K562 (cell line): Measurements from ENCODE around the gene ADGRA3. TPM values are rescaled to one million over a fixed set of nuclear protein-coding genes. Genes with fewer than 3 reads are reported as not detected.

ENCODE experiments used
- ATAC-seq: fragments of 200-7000 bp; cut with Tn5 transposase; 3 replicates; pipeline ENCODE4 v1.9.1; 2020; ENCODE audit warnings: moderate library complexity
- Bru-seq: library from RNA; stranded (reverse); fragments of 400-500 nt; gene quantifications from one replicate; lab custom pipeline; 2021; lab: Mats Ljungman, UMichigan
- BruChase-seq, 2 experiments: library from RNA; stranded (reverse); fragments of 400-500 nt; gene quantifications; one replicate each; lab custom pipeline; 2021; lab: Mats Ljungman, UMichigan
- BruUV-seq: library from RNA; stranded (reverse); fragments of 400-500 nt; replicated peaks from 2 replicates; lab custom pipeline; 2021; lab: Mats Ljungman, UMichigan
- CTCF ChIA-PET: fragments of 300-600 bp; formaldehyde crosslinking; extraction: SDS; loops from one replicate; lab custom pipeline; 2021; ENCODE audit warnings: low intra/inter-chr PET ratio; lab: Yijun Ruan, JAX
- POLR2A ChIA-PET: fragments of 300-600, 350-650 bp; sonication (Branson Sonifier 250); formaldehyde crosslinking; extraction: SDS; loops from one replicate; lab custom pipeline; 2021; ENCODE audit warnings: antibody characterized with exemption, inconsistent platforms; lab: Yijun Ruan, JAX
- DNase-seq, 4 experiments: peaks; one replicate each; pipeline versions ENCODE4 v3.0.0 to v3.0.0-alpha.2; 2011 to 2018; ENCODE audit warnings: low spot score in 3 of 4, mixed read lengths in 3 of 4; ENCODE audit errors: extremely low read depth in 1 of 4
- FAIRE-seq: peaks from 2 replicates; lab custom pipeline; 2011; peaks lifted over from hg19 to GRCh38; lab: Jason Lieb, UNC
- H2AFZ ChIP-seq: 2 replicates; pipeline ENCODE4 v1.6.0; 2011; ENCODE audit warnings: low read depth, low read length, control low read depth, inconsistent platforms
- H3K27ac ChIP-seq: fragments of 200-600 bp; 3 replicates; pipeline ENCODE4 v1.8.0; 2011; ENCODE audit warnings: low read depth, mild to moderate bottlenecking, control low read depth, inconsistent platforms, low read length, moderate library complexity, mixed read lengths; ENCODE audit errors: extremely low read depth
- H3K27me3 ChIP-seq, 2 experiments: fragments of 300-600 bp in 1 of 2; 2 replicates in 1 of 2; 3 replicates in 1 of 2; pipeline versions ENCODE4 v1.6.0 to v1.8.0; 2011; ENCODE audit warnings: inconsistent platforms in 2 of 2, low read length in 2 of 2, mild to moderate bottlenecking in 1 of 2, mixed read lengths in 1 of 2, moderate library complexity in 1 of 2; ENCODE audit not compliant: control insufficient read depth in 2 of 2, insufficient read depth in 2 of 2
- H3K36me3 ChIP-seq: fragments of 300-600 bp; 3 replicates; pipeline ENCODE4 v1.8.0; 2011; ENCODE audit warnings: mild to moderate bottlenecking, low read length, inconsistent platforms; ENCODE audit not compliant: control insufficient read depth, insufficient read depth
- H3K4me1 ChIP-seq, 2 experiments: fragments of 200-600 bp in 1 of 2; replicated peaks in 1 of 2; 2 replicates in 1 of 2; 3 replicates in 1 of 2; pipeline versions ENCODE4 v1.5.1 to v1.8.0; 2011; ENCODE audit warnings: inconsistent platforms in 2 of 2, low read length in 2 of 2, mild to moderate bottlenecking in 1 of 2, mixed read lengths in 1 of 2, moderate library complexity in 1 of 2; ENCODE audit not compliant: control insufficient read depth in 2 of 2, insufficient read depth in 2 of 2
- H3K4me2 ChIP-seq: 2 replicates; pipeline ENCODE4 v1.6.1; 2011; ENCODE audit warnings: low read length, control low read depth, inconsistent platforms, mixed read lengths; ENCODE audit not compliant: insufficient read depth
- H3K4me3 ChIP-seq: fragments of 200-600 bp; sonication (generic), shearing (Covaris generic); 2 replicates; pipeline ENCODE4 v1.5.1; 2016; ENCODE audit warnings: control low read depth, inconsistent platforms
- H3K79me2 ChIP-seq: fragments of 200-600 bp; 3 replicates; pipeline ENCODE4 v1.8.0; 2011; ENCODE audit warnings: low read length, inconsistent platforms; ENCODE audit not compliant: control insufficient read depth, insufficient read depth
- H3K9ac ChIP-seq, 2 experiments: 2 replicates each; pipeline versions ENCODE4 v1.6.0 to v1.6.1; 2011; ENCODE audit warnings: low read depth in 2 of 2, low read length in 2 of 2, control low read depth in 1 of 2, inconsistent platforms in 1 of 2, mild to moderate bottlenecking in 1 of 2, mixed read lengths in 1 of 2; ENCODE audit not compliant: insufficient read depth in 1 of 2
- H3K9me1 ChIP-seq: one replicate; pipeline ENCODE4 v1.6.0; 2011; ENCODE audit warnings: inconsistent platforms, mild to moderate bottlenecking, low read length, moderate library complexity; ENCODE audit not compliant: control insufficient read depth, insufficient read depth
- H3K9me3 ChIP-seq: replicated peaks from 2 replicates; pipeline ENCODE4 v1.5.1; 2011; ENCODE audit warnings: low read depth, low read length, inconsistent platforms; ENCODE audit not compliant: control insufficient read depth, insufficient read depth
- H4K20me1 ChIP-seq: replicated peaks from 2 replicates; pipeline ENCODE4 v1.6.1; 2011; ENCODE audit warnings: low read length, inconsistent platforms, mixed read lengths; ENCODE audit not compliant: control insufficient read depth, insufficient read depth
- CHD1 ChIP-seq: fragments of 200-600 bp; sonication (generic); IDR thresholded peaks from one replicate; pipeline ENCODE4 v1.6.1; 2012; ENCODE audit warnings: mild to moderate bottlenecking, moderate library complexity, low read length, inconsistent platforms
- ETV6 ChIP-seq, 3 experiments: fragments of 150-350 bp in 1 of 3; sonication (generic) in 1 of 3; formaldehyde crosslinking in 1 of 3; IDR thresholded peaks; 2 replicates each; pipeline versions ENCODE4 v1.6.1 to v1.8.0; 2014 to 2022; ENCODE audit warnings: borderline replicate concordance in 2 of 3, low read depth in 2 of 3, antibody characterized with exemption in 1 of 3, low read length in 1 of 3, mild to moderate bottlenecking in 1 of 3, missing genetic modification reagents in 1 of 3
- HDAC3 ChIP-seq: fragments of 450-650 bp; IDR thresholded peaks from 2 replicates; pipeline ENCODE4 v1.6.1; 2018; ENCODE audit warnings: borderline replicate concordance, mild to moderate bottlenecking, moderate library complexity; ENCODE audit not compliant: partially characterized antibody
- RBBP5 ChIP-seq: fragments of 200-600 bp; sonication (generic); IDR thresholded peaks from 2 replicates; pipeline ENCODE4 v1.6.1; 2012; ENCODE audit warnings: borderline replicate concordance, mild to moderate bottlenecking, low read length, control low read depth, inconsistent platforms; ENCODE audit not compliant: insufficient read depth, poor library complexity, severe bottlenecking
- RBM17 ChIP-seq: fragments of 200-400 bp; formaldehyde crosslinking; IDR thresholded peaks from 2 replicates; pipeline ENCODE4 v1.6.1; 2017; ENCODE audit warnings: low read depth, mild to moderate bottlenecking, low read length, borderline replicate concordance
- RBM34 ChIP-seq: fragments of 200-400 bp; formaldehyde crosslinking; IDR thresholded peaks from 2 replicates; pipeline ENCODE4 v1.6.1; 2018; ENCODE audit warnings: low read length, borderline replicate concordance; ENCODE audit not compliant: insufficient read depth
- THRB ChIP-seq: fragments of 450-650 bp; formaldehyde crosslinking; conservative IDR thresholded peaks from 2 replicates; pipeline ENCODE4 v1.4.0; 2022; ENCODE audit warnings: mild to moderate bottlenecking, missing genetic modification characterization
- TOE1 ChIP-seq, 2 experiments: fragments of 450-650 bp in 1 of 2; sonication (generic) in 1 of 2; formaldehyde crosslinking in 1 of 2; IDR thresholded peaks; 2 replicates each; pipeline versions ENCODE4 v1.7.1 to v1.8.0; 2016 to 2022; ENCODE audit warnings: borderline replicate concordance in 2 of 2, mild to moderate bottlenecking in 2 of 2, antibody characterized with exemption in 1 of 2, inconsistent platforms in 1 of 2, low read depth in 1 of 2, missing genetic modification reagents in 1 of 2, moderate library complexity in 1 of 2
- TSHZ1 ChIP-seq: fragments of 250-450 bp; sonication (Bioruptor Pico); IDR thresholded peaks from 2 replicates; pipeline ENCODE4 v1.4.0; 2020; ENCODE audit warnings: mild to moderate bottlenecking, moderate library complexity
- ZNF311 ChIP-seq: fragments of 250-450 bp; sonication (Bioruptor Pico); IDR thresholded peaks from 2 replicates; pipeline ENCODE4 v1.4.0; 2020; ENCODE audit warnings: mild to moderate bottlenecking, moderate library complexity
- WGBS: fragments of 100-300 bp; shearing (Covaris generic); methylation state at CpG from one replicate; pipeline ENCODE4 v1.1.6; 2016; ENCODE audit warnings: low coverage, mixed read lengths; ENCODE audit not compliant: insufficient coverage; ENCODE audit errors: missing lambda C conversion rate; 5-methylcytosine and 5-hydroxymethylcytosine counted together
- in situ Hi-C: fragments of 300-500 bp; cut with MboI; formaldehyde crosslinking; loops from 4 replicates; pipeline ENCODE4 v1.15.0; 2018; ENCODE audit warnings: inconsistent platforms, mixed read lengths
- intact Hi-C: fragments of 100-400 bp; cut with micrococcal nuclease; formaldehyde crosslinking; loops from 2 replicates; pipeline ENCODE4 v1.14.2; 2022
- long read RNA-seq, 3 experiments: library from polyadenylated mRNA in 2 of 3; library from RNA in 1 of 3; unstranded in 2 of 3; stranded (forward) in 1 of 3; transcript quantifications; one replicate each; pipeline ENCODE4 v2.0.0, GENCODE V29; 2019 to 2022
- polyA minus RNA-seq, 3 experiments: library from RNA; depleted of rRNA, polyadenylated mRNA; stranded (reverse); fragments of >200 nt; gene quantifications; 2 replicates each; pipeline ENCODE4 v1.2.3, GENCODE V29; 2011
- polyA plus RNA-seq, 8 experiments: library from polyadenylated mRNA; depleted of rRNA in 4 of 8; stranded (reverse) in 5 of 8; unstranded in 3 of 8; fragments of >200 nt; fragmentation: Nextera tagmentation in 2 of 8; fragmentation: Illumina TruSeq in 1 of 8; extraction: Ambion mirVana in 2 of 8; extraction: Trizol in 1 of 8; gene quantifications; 2 replicates each; pipeline versions ENCODE4 v1.2.1 to v1.2.3, GENCODE V29; 2011 to 2014; ENCODE audit warnings: inconsistent platforms in 1 of 8, missing spikeins in 1 of 8
- total RNA-seq, 7 experiments: library from RNA; depleted of rRNA in 6 of 7; stranded (reverse); fragments of >200 nt in 6 of 7; fragmentation: Illumina TruSeq in 2 of 7; extraction: Trizol in 2 of 7; gene quantifications; 2 replicates each; pipeline versions ENCODE4 v1.2.1 to v1.2.3, GENCODE V29; 2011 to 2021; ENCODE audit warnings: low replicate concordance in 1 of 7

The ADGRA3 gene
- total RNA-seq (2011; cell fraction: chromatin; rRNA removed; ENCODE audit: low replicate concordance), result 1.7 and 2.2 TPM in 2 replicates
- total RNA-seq (2011; cell fraction: nucleolus; rRNA removed), result 0.66 and 1.0 TPM in 2 replicates
- total RNA-seq (2011; cell fraction: nucleoplasm; rRNA removed), result 0.51 and 1.7 TPM in 2 replicates
- total RNA-seq (2014; rRNA removed), result 0.12 TPM in 1 of 2 replicates, not detected in the other
- total RNA-seq (2014; rRNA removed; fragmentation: Illumina TruSeq; extraction: Trizol), result 0.19 and 0.33 TPM in 2 replicates
- total RNA-seq (2015; rRNA removed; fragmentation: Illumina TruSeq; extraction: Trizol), result 0.11 and 0.22 TPM in 2 replicates
- total RNA-seq (2021), result 0.35 and 0.51 TPM in 2 replicates
- polyA plus RNA-seq (2011; rRNA removed), result 0.09 and 2.3 TPM in 2 replicates
- polyA plus RNA-seq (2011; cell fraction: cytosol; rRNA removed), result 0.04 and 0.91 TPM in 2 replicates
- polyA plus RNA-seq (2011; cell fraction: nucleus; rRNA removed), result 0.14 and 2.1 TPM in 2 replicates
- polyA plus RNA-seq (2012), result 0.07 and 0.13 TPM in 2 replicates
- polyA plus RNA-seq (2014; fragmentation: Illumina TruSeq; extraction: Trizol), result 0.10 TPM in 1 of 2 replicates, not detected in the other
- polyA plus RNA-seq (2014; fragmentation: Nextera tagmentation; extraction: Ambion mirVana), result under 1 TPM in 1 of 2 experiments, not detected in 1; 0.06 TPM
- 0.12 TPM in 1 of 2 replicates, not detected in the other for polyA plus RNA-seq (2014; rRNA removed)
- polyA minus RNA-seq (2011; rRNA and poly(A)+ RNA removed), result 0.30 and 7.2 TPM in 2 replicates
- 0.57 and 3.9 TPM in 2 replicates for polyA minus RNA-seq (2011; cell fraction: cytosol; rRNA and poly(A)+ RNA removed)
- polyA minus RNA-seq (2011; cell fraction: nucleus; rRNA and poly(A)+ RNA removed), result 0.33 and 2.7 TPM in 2 replicates
- Bru-seq, nascent RNA, result percentile 28 among the genes with signal in this experiment
- BruChase-seq, experiment 1, labeled RNA remaining after a 2-hour chase, result percentile 26 among the genes with signal in this experiment
- percentile 28 among the genes with signal in this experiment for BruChase-seq, experiment 2, labeled RNA remaining after a 6-hour chase
- long read RNA-seq, experiment 1, result 0 reads
- long read RNA-seq, experiment 2, result 0 reads
- long read RNA-seq, experiment 3, result 0 reads

- intact Hi-C loops (no loop called here), in situ Hi-C loops (no loop called here)
- Histone ChIP-seq H3K4me2 (no peak within 1 kb of the TSS), H3K27me3 (peaks cover 8 to 12% of the 10 kb centered on the region in 2 experiments; a peak in 3 of 5 replicates), H3K9me1 (no peaks in the 10 kb centered on the region), H2AFZ (no peak within 1 kb of the TSS), H3K79me2 (no peaks in the 10 kb centered on the region), H3K4me3 (no peak within 1 kb of the TSS), H3K9ac (no peak within 1 kb of the TSS; a peak in 1 of 4 replicates), H3K36me3 (no peaks in the 10 kb centered on the region), H3K27ac (no peak within 1 kb of the TSS), H3K9me3 (no peaks in the 10 kb centered on the region), H4K20me1 (no peaks in the 10 kb centered on the region), H3K4me1 (peaks cover 0 to 8% of the 10 kb centered on the region in 2 experiments; a peak in 2 of 5 replicates)
- peak; percentile 15 to 45 (median 28) for DNase-seq
- FAIRE-seq, result no peak
- ChIA-PET CTCF (no interaction called here), POLR2A (no interaction called here)
- ATAC-seq, result peak; percentile 66
- WGBS, result 6% methylated on average over 27 of the region's 74 CpGs
- BruUV-seq, result no TSS peak
- TF ChIP-seq RBM17, result no peak
- TF ChIP-seq TSHZ1 (CRISPR knock-in tag), result no peak
- TF ChIP-seq CHD1, result no peak
- TF ChIP-seq HDAC3, result no peak
- no peak for TF ChIP-seq TOE1 (IDR thresholded peaks at IDR 0.05; ENCODE audit: borderline replicate concordance)
- TF ChIP-seq TOE1 (CRISPR knock-in tag; IDR thresholded peaks at IDR 0.05; ENCODE audit: borderline replicate concordance, low read depth), result no peak
- TF ChIP-seq ZNF311, result no peak
- no peak for TF ChIP-seq RBBP5
- no peak for TF ChIP-seq RBM34
- TF ChIP-seq THRB (CRISPR knock-in tag), result no peak
- TF ChIP-seq ETV6 (IDR thresholded peaks at IDR 0.05; ENCODE audit: borderline replicate concordance in 1 of 2, low read depth in 2 of 2, low read length in 1 of 2), result no peak
- TF ChIP-seq ETV6 (CRISPR knock-in tag; IDR thresholded peaks at IDR 0.05; ENCODE audit: borderline replicate concordance), result no peak
Measured at GRCh38 chr4:22515888-22516541, at the start of gene ADGRA3. Gene ADGRA3 (minus strand): TSS chr4:22516066. CDS start chr4:22515784, 282 bp downstream.
